HK-2 (cell line): ENCODE results near the gene ALDH3A1.

Experiments used
- DNase-seq: peaks from one replicate; pipeline ENCODE4 v3.0.0-alpha.2; 2018; ENCODE audit not compliant: unreplicated experiment

Gene ALDH3A1

DNA sequence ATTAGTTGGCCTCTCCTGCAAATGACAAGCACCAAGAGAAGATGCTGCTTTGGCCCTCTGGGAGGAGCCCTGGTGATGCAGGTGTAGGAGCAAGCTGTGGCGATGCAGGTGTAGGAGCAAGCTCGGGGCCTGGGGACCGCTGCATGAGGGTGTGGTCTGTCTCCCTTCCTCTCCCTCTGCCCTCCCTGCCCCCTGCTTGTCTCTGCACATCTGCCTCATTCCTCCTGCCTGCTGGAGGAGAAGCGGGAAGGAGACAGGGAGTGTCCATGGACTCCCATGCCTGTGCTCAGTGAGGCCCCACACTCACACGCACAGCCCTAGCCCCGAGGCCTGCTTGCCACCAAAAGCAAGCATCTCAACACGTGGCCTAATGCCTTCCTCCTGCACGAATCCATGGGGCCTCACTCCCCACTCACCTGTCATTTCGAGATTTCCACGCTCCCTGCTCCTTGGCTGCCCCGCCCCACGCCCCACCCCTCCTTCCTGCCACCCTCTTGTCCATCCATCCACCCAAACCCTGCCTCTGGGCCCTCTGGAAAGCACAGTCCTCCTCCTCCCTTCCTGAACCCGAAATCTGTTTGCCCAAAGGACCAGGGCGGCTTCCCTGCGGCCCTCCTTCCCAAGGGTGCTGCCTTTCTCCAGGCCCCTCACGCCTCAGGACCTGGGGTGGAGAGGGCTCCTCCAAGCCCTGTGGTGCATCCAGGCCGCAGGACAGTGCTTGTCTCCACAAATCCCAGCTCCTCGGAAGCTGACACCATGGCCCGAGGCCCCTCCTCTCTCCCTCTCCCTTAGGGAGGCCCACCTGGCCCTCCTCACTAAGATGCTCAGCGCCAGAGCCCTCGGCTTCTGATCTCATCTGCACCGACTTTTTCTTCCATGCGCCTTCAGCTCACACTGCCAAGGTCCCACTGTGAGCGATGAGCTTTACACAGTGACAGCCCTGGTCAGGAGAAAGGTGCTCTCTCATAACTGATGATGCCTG is 11.8 kb upstream of the ALDH3A1 start:
- DNase-seq = no peak

DNA sequence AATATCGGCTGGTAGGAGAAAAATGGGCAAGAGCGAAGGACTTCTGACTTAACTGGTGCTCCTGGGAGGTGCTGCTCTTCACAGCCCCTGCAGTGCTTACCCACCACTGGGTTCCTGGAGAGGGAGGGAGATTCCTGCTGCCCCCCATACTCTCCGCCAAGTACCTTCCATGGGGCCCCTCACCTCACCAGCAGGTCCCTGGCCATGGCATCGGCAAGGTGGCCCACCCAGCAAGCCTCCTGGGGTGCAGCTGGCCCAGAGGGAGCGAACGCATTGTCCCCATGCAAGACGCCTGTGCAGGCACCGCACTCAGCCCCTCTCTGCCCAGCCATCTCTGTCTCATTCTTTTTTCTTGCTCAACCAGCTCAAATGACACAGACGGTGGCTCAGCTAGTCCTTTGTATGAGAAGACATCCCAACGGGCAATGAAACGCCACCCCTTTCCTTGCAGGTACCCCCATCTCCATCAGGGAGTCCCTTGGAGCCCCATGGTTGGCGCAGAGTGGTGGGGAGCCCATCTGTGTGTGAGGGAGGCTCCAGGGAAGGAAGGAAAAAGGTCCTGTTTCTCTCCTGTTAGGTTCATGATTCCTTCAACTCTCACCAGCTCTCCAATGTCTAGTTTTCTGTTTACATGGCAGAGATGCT is 9.6 kb upstream of the ALDH3A1 start:
- no peak for DNase-seq

GRCh38 chr17:19756546-19756945 is 8.4 kb upstream of the ALDH3A1 start:
- no peak for DNase-seq

DNA sequence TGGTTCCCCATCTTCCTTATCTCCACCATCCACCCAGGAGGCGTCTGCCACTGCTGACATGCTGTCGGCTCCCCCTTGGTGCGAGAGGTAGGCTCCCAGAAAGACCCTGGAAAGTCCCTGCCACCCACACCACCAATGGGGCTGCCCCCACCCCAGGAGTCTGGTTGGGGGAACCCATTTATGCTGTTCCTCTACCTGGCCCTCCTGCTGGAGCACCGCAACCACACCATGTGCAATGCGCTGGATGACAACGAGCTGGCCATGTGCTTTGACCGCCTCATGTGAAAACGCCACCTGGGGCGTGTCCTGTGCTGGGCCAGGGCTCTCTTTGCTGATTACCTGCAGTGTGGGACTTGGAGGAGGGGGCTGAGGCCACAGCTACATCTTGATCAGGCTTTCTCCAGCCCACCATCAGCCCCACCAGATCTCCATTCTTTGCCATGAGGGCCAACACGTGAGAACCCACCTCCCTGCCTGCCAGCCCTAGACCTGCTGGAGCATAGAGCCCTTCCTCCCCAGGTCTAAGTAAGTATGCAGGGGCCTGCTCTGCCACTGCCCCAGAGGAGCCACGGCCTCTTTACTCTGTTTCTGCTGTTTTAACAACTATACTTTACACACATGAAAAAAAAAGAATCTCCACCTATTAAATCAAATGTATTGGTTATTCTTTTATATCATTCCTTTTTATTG is 7.9 kb upstream of the ALDH3A1 start:
- DNase-seq = no peak

- DNase-seq = no peak
Measured at GRCh38 chr17:19755392-19755791, 7.3 kb upstream of the ALDH3A1 start.

DNA sequence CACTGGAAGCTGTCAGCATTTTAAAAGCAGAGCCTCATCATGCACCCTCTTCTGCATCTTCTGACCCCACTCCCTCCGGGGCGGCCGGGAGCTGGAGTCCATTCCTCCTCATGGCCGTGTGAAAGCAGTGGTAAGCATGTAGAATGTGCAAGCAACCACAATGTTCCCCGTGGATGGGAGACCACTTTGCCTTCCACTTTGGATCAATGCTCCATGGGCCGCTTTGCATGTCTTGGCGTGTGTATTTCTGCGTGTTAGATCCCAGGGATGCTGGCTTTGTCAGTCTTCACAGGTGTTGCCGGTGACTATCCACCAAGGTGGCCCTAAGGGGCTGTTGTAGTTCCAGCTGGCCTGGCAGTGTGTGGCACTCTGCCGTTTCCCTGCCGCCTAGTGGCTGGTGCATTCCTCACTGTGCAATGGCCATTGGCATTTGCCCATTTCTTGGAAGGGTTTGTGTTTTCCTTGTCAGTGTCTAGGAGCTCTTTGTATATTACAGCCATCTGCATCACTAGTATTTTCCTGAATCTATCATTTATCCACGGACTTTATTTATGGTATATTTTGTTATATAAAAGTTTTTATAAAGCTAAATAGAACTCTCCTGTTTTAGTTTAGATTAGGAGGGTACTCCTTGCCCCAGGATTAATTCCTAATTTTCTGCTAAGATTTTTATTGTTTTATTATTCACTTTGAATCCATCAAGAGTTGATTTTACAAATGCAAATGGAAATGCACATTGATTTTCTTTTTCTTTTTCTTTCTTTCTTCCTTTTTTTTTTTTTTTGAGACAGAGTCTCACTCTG is 5.8 kb upstream of the ALDH3A1 start:
- DNase-seq = no peak

GRCh38 chr17:19753051-19753509 is 5.0 kb upstream of the ALDH3A1 start:
- DNase-seq = peak; percentile 79

- DNase-seq = no peak
Measured at GRCh38 chr17:19752216-19753050, 4.3 kb upstream of the ALDH3A1 start.

DNA sequence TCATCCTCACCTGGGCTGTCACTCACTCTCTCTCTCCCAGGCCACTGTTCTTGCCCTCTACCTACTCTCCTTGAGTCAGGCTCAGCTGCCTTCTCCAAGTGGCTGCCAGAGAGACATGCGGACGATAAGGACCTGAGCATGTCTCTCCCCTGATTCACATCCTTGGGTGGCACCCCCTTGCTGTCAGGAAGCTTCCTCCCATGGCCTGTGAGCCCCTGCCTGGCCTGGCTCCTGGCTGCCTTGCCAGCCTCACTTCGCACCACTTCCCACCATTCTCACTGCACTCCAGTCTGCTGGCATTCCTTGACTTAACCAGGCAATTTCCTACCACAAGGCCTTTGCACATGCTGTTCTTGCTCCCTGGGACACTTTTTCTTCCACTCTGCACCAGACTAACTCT is 2.7 kb upstream of the ALDH3A1 start:
- peak; percentile 19 for DNase-seq

- DNase-seq = no peak
Measured at GRCh38 chr17:19750020-19750572, 2.0 kb upstream of the ALDH3A1 start.

GRCh38 chr17:19748807-19749193 is 702 bp upstream of the ALDH3A1 start:
- DNase-seq = no peak

DNA sequence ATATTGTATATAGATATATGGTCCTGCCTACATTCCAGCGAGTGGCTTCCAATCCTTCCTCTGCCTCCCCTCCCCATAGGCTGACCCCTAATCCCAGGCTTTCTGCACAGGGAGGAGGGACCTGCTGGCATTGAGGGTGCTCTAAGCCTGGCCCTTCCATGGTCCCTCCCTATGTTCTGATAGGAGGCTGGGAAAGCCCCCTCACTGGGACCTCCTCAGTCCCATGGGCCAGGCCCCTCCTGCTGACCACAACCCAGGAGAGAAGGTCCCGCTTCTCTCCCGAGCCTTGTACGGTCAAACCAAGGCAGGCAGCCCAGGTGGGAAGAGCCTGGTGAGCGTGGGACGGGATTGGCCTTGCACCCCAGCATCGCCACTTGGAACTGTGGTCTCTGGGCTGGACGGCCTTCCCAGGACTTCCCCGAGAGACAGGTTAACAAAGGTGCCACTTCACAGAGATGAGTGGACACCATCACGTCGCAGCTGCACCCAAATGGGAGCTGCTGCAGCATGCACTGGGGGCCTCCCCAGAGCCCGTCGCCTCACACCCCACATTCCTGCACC is 859 bp downstream of the ALDH3A1 start:
- no peak for DNase-seq

DNA sequence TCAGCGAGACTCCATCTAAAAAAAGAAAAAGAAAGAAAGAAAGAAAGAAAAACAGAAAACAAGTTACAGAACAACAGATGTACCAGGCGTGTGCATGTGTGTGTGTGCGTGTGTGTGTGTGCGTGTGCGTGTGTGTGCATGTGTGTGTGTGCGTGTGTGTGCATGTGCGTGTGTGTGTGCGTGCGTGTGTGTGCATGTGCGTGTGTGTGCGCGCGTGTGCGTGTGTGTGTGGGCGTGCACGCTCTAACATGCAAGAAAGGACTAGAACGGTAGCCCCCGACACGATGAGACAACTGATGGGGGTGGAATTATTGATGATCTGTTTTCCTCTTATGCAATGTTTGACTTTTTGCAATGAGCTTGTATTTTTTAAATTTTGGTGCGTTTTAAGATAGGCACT is 1.6 kb downstream of the ALDH3A1 start:
- DNase-seq = no peak

- DNase-seq = no peak
Measured at GRCh38 chr17:19744922-19745757, 3.0 kb downstream of the ALDH3A1 start.

DNA sequence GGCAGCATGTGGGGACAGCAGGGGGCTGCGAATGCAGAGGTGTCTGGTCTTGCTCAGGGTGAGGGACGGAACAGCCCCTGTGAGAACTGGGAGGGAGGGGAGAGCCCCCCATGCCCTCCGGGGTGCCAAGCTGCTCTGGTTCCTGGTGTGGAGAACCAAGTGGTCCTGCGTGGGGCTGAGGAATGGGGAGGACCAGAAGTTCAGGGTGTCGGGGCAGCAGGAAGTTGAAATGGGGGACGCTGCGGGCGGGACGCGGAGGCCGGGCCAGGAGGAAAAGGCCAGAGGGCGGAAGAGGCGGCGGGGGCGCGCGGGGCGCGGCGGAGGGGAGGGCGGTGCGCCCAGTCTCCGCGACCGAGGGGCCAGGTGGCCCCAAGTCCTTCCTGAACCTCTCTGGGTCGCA is 3.6 kb downstream of the ALDH3A1 start:
- no peak for DNase-seq

DNA sequence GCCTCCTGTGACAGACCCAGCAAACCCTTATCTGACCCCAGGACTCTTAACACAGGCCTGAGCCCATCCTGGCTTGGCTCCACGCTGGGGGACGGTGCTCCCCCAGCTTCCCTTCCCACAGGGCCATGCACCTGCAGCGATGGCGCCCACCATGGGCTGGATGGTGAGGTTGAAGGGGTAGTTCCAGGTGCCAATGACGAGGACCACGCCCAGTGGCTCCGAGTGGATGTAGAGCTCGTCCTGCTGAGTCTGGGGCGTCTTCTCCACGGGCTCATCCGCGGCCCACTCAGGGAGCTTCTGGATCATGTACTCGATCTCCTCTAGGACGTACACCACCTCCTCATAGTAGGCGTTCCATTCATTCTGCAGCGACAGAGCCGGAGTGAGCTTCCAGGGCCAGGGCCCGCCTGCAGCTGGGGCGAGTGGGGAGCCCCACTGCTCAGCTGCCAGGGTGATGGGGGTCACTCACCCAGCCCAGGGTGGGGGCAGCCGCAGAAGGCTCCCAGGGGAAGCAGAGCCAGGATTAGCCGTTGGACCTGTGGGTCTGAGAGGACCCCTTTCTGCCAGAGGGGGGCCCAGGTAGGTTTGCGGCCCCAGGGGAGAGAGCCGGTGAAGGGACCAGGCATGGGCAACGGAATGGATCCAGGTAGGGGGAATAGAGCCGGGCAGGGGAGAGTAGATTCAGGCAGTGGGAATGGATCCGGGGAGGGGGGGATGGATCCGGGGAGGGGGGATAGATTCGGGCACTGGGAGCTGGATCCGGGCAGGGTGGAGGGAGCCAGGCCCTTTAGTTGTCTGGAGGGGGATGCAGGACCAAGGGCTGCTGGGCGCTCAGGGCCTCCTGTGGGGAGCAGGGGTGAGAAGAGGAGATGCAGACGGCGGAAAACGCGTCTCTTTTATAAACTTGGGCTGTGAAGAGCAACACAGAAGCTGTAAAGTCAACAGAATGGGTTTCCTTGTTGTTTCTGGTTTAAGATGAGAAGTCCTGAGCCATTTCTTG is 4.7 kb downstream of the ALDH3A1 start:
- no peak for DNase-seq

DNA sequence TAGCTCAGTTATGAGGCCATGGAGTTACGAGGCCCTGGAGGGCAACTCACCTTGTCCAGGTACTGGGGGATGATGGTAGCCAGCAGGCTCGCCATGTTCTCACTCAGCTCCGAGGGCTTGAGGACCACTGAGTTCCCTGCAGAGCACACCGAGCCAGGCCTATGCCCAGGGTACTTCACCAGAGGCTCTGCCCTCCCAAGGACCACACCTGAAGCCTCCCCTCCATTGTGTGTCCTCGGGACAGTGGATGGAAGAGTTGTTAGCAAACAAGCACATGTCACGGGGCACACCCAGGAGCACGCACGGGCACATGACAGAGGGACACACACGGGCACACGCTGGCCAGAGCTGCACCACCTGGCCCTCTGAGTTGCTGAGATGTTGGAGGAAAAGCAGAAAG is 5.6 kb downstream of the ALDH3A1 start:
- DNase-seq = no peak
